ENCODE measurements around the gene TMEM201.

GRCh38 chr1:9651565-9652378 is 63.1 kb downstream of the TMEM201 start, which contains the start of gene PIK3CD:
- TF ChIP-seq CTCF (IDR thresholded peaks at IDR 0.05) = no peak
- TF ChIP-seq POLR2AphosphoS5 (IDR thresholded peaks at IDR 0.05) = no peak
